NB4 (cell line): ENCODE results near the gene OPCML.

Experiments
- POLR2A ChIP-seq: IDR thresholded peaks from 2 replicates; pipeline ENCODE4 v1.6.1; 2011; ENCODE audit warnings: mild to moderate bottlenecking; ENCODE audit not compliant: insufficient read length; ENCODE audit errors: extremely low read depth
- TF ChIP-seq, protein P1 (sequence below): IDR thresholded peaks from one replicate; pipeline ENCODE4 v1.5.1; 2012; ENCODE audit warnings: low read depth, low read length
- TF ChIP-seq, protein P2 (sequence below): IDR thresholded peaks from 2 replicates; pipeline ENCODE4 v1.6.1; 2011; ENCODE audit warnings: low read depth, low read length

DNA sequence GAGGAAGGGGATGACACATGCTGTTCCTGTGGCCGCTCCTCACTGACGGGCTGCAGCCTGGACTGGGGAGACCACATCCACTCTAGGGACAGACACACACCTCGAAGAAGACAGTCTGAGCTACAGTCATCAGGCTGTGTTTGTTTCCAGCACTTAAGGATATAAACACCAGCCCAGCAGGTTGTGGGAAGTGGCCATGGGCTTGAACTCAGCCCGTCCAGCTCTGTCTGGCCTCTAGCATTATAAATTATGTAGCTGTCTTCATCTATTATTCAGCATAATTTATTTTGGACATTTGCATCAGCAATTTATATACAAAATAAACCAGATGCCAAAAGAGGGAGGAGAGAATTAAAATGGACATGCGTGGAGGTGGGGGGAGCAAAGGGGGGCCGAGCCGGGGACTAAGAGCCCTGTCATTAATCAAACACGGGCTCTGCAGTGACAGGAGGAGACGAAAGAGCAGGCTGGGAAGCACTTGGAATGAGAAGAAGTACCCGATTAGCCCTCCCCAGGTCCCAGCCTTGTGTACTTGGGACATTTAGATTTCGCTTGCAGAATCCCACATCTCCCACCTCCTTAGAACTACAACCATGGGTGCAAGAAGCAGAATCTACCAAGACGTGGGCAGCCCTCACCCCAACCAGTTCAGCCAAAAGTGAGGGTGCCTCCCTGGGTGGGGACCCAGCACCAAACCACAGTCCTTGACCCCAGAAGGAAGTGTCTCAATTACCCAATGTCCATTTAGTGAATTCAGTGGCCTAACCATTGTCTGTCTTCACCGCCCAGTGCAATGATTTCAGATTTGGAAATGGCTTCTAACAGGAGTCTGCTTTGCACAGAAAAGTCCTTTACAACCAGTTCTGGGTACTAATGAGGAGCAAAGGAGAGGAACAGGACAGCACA is 309.6 kb downstream of the OPCML start:
- TF ChIP-seq, protein P1, sequence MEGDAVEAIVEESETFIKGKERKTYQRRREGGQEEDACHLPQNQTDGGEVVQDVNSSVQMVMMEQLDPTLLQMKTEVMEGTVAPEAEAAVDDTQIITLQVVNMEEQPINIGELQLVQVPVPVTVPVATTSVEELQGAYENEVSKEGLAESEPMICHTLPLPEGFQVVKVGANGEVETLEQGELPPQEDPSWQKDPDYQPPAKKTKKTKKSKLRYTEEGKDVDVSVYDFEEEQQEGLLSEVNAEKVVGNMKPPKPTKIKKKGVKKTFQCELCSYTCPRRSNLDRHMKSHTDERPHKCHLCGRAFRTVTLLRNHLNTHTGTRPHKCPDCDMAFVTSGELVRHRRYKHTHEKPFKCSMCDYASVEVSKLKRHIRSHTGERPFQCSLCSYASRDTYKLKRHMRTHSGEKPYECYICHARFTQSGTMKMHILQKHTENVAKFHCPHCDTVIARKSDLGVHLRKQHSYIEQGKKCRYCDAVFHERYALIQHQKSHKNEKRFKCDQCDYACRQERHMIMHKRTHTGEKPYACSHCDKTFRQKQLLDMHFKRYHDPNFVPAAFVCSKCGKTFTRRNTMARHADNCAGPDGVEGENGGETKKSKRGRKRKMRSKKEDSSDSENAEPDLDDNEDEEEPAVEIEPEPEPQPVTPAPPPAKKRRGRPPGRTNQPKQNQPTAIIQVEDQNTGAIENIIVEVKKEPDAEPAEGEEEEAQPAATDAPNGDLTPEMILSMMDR = no peak
- TF ChIP-seq POLR2A = no peak
- TF ChIP-seq, protein P2, sequence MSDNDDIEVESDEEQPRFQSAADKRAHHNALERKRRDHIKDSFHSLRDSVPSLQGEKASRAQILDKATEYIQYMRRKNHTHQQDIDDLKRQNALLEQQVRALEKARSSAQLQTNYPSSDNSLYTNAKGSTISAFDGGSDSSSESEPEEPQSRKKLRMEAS = no peak
